Measurements from ENCODE around the gene LBHD2. TPM values are rescaled to one million over a fixed set of nuclear protein-coding genes. Genes with fewer than 3 reads are reported as not detected.

LBHD2 gene
- total RNA-seq, 1 donor from 2014 or later = not detected

DNA sequence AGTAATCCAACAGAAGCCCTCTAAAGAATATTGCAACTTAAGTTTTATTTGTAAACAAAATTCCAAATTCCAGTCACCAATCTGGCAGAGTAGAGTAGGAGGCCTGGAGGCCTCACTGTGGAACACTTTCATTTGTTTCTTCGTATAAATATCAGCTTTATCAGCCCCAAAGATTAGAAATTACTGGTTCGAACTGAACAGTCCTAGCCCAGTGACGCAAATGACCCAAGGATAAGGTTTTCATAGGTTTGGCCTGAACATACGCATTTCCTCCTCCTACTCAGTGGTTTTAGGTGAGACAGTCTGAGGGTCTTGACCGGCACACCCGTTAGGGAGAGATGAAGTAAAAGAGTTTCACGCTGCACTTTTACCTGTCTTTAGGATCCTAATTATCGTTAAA, 28.3 kb upstream of the LBHD2 start:
- H4K20me1 ChIP-seq (ENCODE audit: low read depth) = peaks cover 64% of the 10 kb centered on the region
- H3K36me3 ChIP-seq = no peaks in the 10 kb centered on the region
- Mint-ChIP-seq H3K9me3 (no peaks in the 10 kb centered on the region), H3K4me3 (peak overlapping the region; percentile 93), H3K27ac (no peak overlapping the region), H3K27me3 (ENCODE audit: insufficient read depth, low read depth) (peaks cover 9% of the 10 kb centered on the region), H3K4me1 (peaks cover 30% of the 10 kb centered on the region), H3K36me3 (peaks cover 1% of the 10 kb centered on the region)
- H3K4me2 ChIP-seq = peak overlapping the region; percentile 86
- TF ChIP-seq EZH2phosphoT487 (IDR thresholded peaks at IDR 0.05) (no peak), EZH2 (IDR thresholded peaks at IDR 0.05) (no peak)
- TF ChIP-seq, protein P1, sequence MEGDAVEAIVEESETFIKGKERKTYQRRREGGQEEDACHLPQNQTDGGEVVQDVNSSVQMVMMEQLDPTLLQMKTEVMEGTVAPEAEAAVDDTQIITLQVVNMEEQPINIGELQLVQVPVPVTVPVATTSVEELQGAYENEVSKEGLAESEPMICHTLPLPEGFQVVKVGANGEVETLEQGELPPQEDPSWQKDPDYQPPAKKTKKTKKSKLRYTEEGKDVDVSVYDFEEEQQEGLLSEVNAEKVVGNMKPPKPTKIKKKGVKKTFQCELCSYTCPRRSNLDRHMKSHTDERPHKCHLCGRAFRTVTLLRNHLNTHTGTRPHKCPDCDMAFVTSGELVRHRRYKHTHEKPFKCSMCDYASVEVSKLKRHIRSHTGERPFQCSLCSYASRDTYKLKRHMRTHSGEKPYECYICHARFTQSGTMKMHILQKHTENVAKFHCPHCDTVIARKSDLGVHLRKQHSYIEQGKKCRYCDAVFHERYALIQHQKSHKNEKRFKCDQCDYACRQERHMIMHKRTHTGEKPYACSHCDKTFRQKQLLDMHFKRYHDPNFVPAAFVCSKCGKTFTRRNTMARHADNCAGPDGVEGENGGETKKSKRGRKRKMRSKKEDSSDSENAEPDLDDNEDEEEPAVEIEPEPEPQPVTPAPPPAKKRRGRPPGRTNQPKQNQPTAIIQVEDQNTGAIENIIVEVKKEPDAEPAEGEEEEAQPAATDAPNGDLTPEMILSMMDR (IDR thresholded peaks at IDR 0.05) = no peak
- no peak overlapping the region for H3K9ac ChIP-seq
- H3K4me1 ChIP-seq = peaks cover 11% of the 10 kb centered on the region
- H3K9me3 ChIP-seq (ENCODE audit: low read depth) = no peaks in the 10 kb centered on the region
- no peak overlapping the region for H2AFZ ChIP-seq (replicated peaks)
- peaks cover 68% of the 10 kb centered on the region for H3K79me2 ChIP-seq (ENCODE audit: low read depth)
- peaks cover 12% of the 10 kb centered on the region for H3F3A ChIP-seq (ENCODE audit: low read depth)
- no peak for DNase-seq (ENCODE audit: low spot score)
- H3K27me3 ChIP-seq = no peaks in the 10 kb centered on the region
- H3K4me3 ChIP-seq = peak overlapping the region; percentile 98
- H3K27ac ChIP-seq = no peak overlapping the region

DNA sequence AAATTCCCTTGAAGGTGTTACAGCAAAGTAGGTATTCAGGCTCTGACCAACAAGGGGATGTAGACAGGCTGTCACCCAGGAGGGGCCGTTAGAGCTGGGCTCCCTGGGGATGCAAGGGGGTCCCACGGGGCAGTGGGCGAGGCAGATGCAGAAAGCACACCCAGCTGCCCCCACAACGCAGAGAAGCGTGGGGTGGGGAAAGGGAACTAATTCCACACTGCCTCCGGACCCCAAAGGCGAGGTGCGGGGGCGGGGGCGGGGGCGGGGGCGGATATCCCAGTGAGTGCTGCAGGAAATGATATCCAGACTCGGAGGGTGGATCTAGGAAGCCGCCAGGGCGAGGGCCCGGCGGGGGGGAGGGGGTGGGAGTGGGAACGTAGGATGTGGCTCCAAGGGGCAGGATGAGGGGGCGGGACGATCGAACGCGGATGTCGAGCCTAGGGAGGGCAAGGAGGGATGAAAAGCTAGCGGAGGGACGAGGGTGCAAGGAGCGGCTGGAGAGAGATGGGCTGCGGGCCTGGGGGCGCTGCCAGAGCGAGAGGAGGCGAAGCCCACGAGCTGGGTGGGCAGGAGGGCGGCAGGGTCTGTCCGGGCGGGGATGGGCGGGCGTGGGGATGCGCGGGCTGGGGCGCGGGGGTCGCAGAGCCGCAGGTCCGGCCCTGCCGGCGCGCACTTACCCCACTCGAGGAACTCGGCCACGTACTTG, 27.5 kb upstream of the LBHD2 start:
- Mint-ChIP-seq H3K36me3 (peaks cover 1% of the 10 kb centered on the region), H3K9me3 (no peaks in the 10 kb centered on the region), H3K27me3 (ENCODE audit: insufficient read depth, low read depth) (peaks cover 9% of the 10 kb centered on the region), H3K27ac (no peak overlapping the region), H3K4me3 (peak overlapping the region; percentile 93), H3K4me1 (peaks cover 30% of the 10 kb centered on the region)
- H3K4me2 ChIP-seq = peak overlapping the region; percentile 86
- H4K20me1 ChIP-seq (ENCODE audit: low read depth) = peaks cover 58% of the 10 kb centered on the region
- H3K9me3 ChIP-seq (ENCODE audit: low read depth) = no peaks in the 10 kb centered on the region
- TF ChIP-seq, protein P1 (IDR thresholded peaks at IDR 0.05) = no peak
- peak overlapping the region; percentile 23 for H3K27ac ChIP-seq
- no peak overlapping the region for H2AFZ ChIP-seq (replicated peaks)
- peak overlapping the region; percentile 98 for H3K4me3 ChIP-seq
- peaks cover 60% of the 10 kb centered on the region for H3K79me2 ChIP-seq (ENCODE audit: low read depth)
- no peaks in the 10 kb centered on the region for H3K27me3 ChIP-seq
- peaks cover 11% of the 10 kb centered on the region for H3K4me1 ChIP-seq
- H3K36me3 ChIP-seq = no peaks in the 10 kb centered on the region
- peaks cover 12% of the 10 kb centered on the region for H3F3A ChIP-seq (ENCODE audit: low read depth)
- peak overlapping the region; percentile 69 for H3K9ac ChIP-seq
- DNase-seq (ENCODE audit: low spot score) = peak; percentile 78

DNA sequence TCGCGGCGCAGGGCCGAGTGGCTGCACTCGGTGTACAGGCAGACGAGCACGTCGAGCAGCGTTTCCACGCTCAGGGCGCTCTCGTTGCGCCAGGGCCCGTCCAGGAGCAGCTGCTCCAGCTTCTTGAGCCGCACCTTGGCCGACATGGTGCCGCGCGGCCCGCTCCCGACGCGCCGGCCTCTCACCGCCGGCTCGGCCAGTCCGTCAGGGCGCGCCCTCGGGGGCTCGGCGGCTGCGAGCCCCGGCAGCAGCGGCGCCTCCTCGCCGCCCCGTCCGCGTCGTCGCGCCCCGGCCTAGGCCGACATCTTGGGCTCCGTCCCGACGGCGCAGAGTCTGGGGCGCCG, 27.0 kb upstream of the LBHD2 start:
- Mint-ChIP-seq H3K4me3 (peak overlapping the region; percentile 93), H3K36me3 (peaks cover 1% of the 10 kb centered on the region), H3K4me1 (peaks cover 30% of the 10 kb centered on the region), H3K27ac (no peak overlapping the region), H3K27me3 (ENCODE audit: insufficient read depth, low read depth) (peaks cover 9% of the 10 kb centered on the region), H3K9me3 (no peaks in the 10 kb centered on the region)
- DNase-seq (ENCODE audit: low spot score) = no peak
- Histone ChIP-seq H3K36me3 (no peaks in the 10 kb centered on the region), H3K79me2 (ENCODE audit: low read depth) (peaks cover 55% of the 10 kb centered on the region), H2AFZ (replicated peaks) (no peak overlapping the region), H3K9me3 (ENCODE audit: low read depth) (no peaks in the 10 kb centered on the region), H3K4me3 (peak overlapping the region; percentile 98), H4K20me1 (ENCODE audit: low read depth) (peaks cover 55% of the 10 kb centered on the region), H3K4me2 (peak overlapping the region; percentile 86), H3F3A (ENCODE audit: low read depth) (peaks cover 12% of the 10 kb centered on the region), H3K9ac (peak overlapping the region; percentile 69), H3K27me3 (no peaks in the 10 kb centered on the region), H3K4me1 (peaks cover 11% of the 10 kb centered on the region), H3K27ac (peak overlapping the region; percentile 23)
- TF ChIP-seq EZH2 (IDR thresholded peaks at IDR 0.05) (no peak), EZH2phosphoT487 (IDR thresholded peaks at IDR 0.05) (no peak)
- TF ChIP-seq, protein P1 (IDR thresholded peaks at IDR 0.05) = no peak

Data from neural progenitor cell (in vitro differentiated cells).